OCI-LY1 (cell line): Measurements from ENCODE around the gene HOXD3.

Experiments used
- H2AFZ ChIP-seq: fragments of 200-600 bp; sonication (generic), shearing (Covaris generic); 2 replicates; pipeline ENCODE4 v1.6.0; 2014; ENCODE audit warnings: antibody characterized with exemption, mild to moderate bottlenecking, low read length
- H3F3A ChIP-seq: fragments of 200-600 bp; sonication (generic), shearing (Covaris generic); 2 replicates; pipeline ENCODE4 v1.6.0; 2014; ENCODE audit warnings: mild to moderate bottlenecking, antibody characterized with exemption, low read length, moderate library complexity; ENCODE audit not compliant: insufficient read depth
- H3K27ac ChIP-seq: fragments of 200-600 bp; sonication (generic); 2 replicates; pipeline ENCODE4 v1.5.1; 2014; ENCODE audit warnings: low read length, mixed run types, mild to moderate bottlenecking, low read depth; ENCODE audit not compliant: poor library complexity, severe bottlenecking
- H3K27me3 ChIP-seq: fragments of 200-600 bp; sonication (generic); 2 replicates; pipeline ENCODE4 v1.6.0; 2014; ENCODE audit warnings: antibody characterized with exemption, mild to moderate bottlenecking, low read length, moderate library complexity; ENCODE audit not compliant: insufficient read depth
- H3K36me3 ChIP-seq: fragments of 200-600 bp; sonication (generic); 2 replicates; pipeline ENCODE4 v1.6.1; 2014; ENCODE audit warnings: mild to moderate bottlenecking, antibody characterized with exemption, low read length, moderate library complexity, mixed read lengths; ENCODE audit not compliant: insufficient read depth
- H3K4me1 ChIP-seq: fragments of 200-600 bp; sonication (generic); 2 replicates; pipeline ENCODE4 v1.5.1; 2014; ENCODE audit warnings: mild to moderate bottlenecking, low read length, moderate library complexity; ENCODE audit not compliant: insufficient read depth, severe bottlenecking
- H3K4me2 ChIP-seq: fragments of 200-600 bp; sonication (generic), shearing (Covaris generic); 2 replicates; pipeline ENCODE4 v1.6.1; 2014; ENCODE audit warnings: low read length
- H3K4me3 ChIP-seq: fragments of 200-600 bp; sonication (generic); 2 replicates; pipeline ENCODE4 v1.5.1; 2014; ENCODE audit warnings: low read length, low read depth, mild to moderate bottlenecking, mixed read lengths; ENCODE audit not compliant: poor library complexity, severe bottlenecking
- H3K79me2 ChIP-seq: fragments of 200-600 bp; shearing (Covaris generic); 2 replicates; pipeline ENCODE4 v1.6.1; 2016; ENCODE audit warnings: mixed run types, low read length, mixed read lengths; ENCODE audit not compliant: insufficient read depth
- H3K9ac ChIP-seq: fragments of 200-600 bp; sonication (generic), shearing (Covaris generic); 2 replicates; pipeline ENCODE4 v1.6.1; 2014; ENCODE audit warnings: mild to moderate bottlenecking, low read length, mixed read lengths
- H3K9me2 ChIP-seq: fragments of 200-600 bp; sonication (generic), shearing (Covaris generic); 2 replicates; pipeline ENCODE4 v1.6.1; 2014; ENCODE audit warnings: low read depth, mild to moderate bottlenecking, low read length, mixed read lengths
- H3K9me3 ChIP-seq: fragments of 200-600 bp; shearing (Covaris generic); 2 replicates; pipeline ENCODE4 v1.6.1; 2014; ENCODE audit warnings: low read length, mixed read lengths
- H4K20me1 ChIP-seq: fragments of 200-600 bp; sonication (generic), shearing (Covaris generic); 2 replicates; pipeline ENCODE4 v1.6.0; 2016; ENCODE audit warnings: mild to moderate bottlenecking, low read length; ENCODE audit not compliant: insufficient read depth
- EZH2 ChIP-seq: fragments of 200-600 bp; sonication (generic), shearing (Covaris generic); IDR thresholded peaks from 2 replicates; pipeline ENCODE4 v1.8.0; 2017; ENCODE audit warnings: borderline replicate concordance, mixed run types, mild to moderate bottlenecking, antibody characterized with exemption, low read length, moderate library complexity, mixed read lengths
- TF ChIP-seq, protein P1 (sequence below): fragments of 200-600 bp; sonication (generic), shearing (Covaris generic); IDR thresholded peaks from 2 replicates; pipeline ENCODE4 v1.5.1; 2017; ENCODE audit warnings: mild to moderate bottlenecking, antibody characterized with exemption, low read length, moderate library complexity, mixed read lengths

The HOXD3 gene

DNA sequence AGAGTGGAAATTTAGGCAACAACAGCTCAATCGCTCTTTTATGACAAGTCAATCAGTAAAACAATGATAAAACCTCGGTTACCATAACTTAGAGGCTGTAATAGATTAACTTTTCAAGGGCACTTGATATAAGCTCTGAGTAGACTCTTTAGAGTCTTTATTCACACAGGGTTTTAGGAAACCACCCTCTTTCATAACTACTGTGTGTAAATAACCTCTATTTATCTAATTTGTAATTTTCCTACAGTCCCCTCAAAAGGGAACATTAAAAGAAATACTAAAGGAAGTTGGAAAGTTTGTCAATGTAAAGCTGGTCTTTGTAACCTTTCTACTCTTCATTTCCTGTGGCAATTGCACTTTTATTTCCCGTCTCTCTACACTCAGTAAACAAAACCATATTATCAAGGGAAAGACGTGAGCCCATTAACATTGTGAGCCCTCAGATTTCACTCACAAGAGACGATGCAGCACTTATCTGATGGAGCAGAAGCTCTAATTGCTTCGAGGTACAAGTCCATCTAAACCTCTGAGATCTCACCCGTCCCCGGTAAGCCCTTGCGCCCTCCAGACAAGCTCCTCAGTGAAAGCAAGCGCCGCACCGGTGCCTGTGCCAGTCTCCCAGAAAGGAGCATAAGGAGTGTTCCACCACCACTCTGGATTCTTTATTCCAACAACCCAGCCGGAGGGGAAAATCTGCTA lies 30.2 kb downstream of the HOXD3 start:
- Histone ChIP-seq H3K9me2 (no peaks in the 10 kb centered on the region), H3K79me2 (no peaks in the 10 kb centered on the region), H3K27me3 (no peaks in the 10 kb centered on the region), H2AFZ (no peak overlapping the region), H3K4me1 (no peaks in the 10 kb centered on the region), H4K20me1 (no peaks in the 10 kb centered on the region), H3K9me3 (no peaks in the 10 kb centered on the region), H3K4me2 (no peak overlapping the region), H3K27ac (no peak overlapping the region), H3K4me3 (no peak overlapping the region), H3F3A (no peaks in the 10 kb centered on the region), H3K9ac (no peak overlapping the region), H3K36me3 (no peaks in the 10 kb centered on the region)
- no peak for TF ChIP-seq EZH2
- TF ChIP-seq, protein P1, sequence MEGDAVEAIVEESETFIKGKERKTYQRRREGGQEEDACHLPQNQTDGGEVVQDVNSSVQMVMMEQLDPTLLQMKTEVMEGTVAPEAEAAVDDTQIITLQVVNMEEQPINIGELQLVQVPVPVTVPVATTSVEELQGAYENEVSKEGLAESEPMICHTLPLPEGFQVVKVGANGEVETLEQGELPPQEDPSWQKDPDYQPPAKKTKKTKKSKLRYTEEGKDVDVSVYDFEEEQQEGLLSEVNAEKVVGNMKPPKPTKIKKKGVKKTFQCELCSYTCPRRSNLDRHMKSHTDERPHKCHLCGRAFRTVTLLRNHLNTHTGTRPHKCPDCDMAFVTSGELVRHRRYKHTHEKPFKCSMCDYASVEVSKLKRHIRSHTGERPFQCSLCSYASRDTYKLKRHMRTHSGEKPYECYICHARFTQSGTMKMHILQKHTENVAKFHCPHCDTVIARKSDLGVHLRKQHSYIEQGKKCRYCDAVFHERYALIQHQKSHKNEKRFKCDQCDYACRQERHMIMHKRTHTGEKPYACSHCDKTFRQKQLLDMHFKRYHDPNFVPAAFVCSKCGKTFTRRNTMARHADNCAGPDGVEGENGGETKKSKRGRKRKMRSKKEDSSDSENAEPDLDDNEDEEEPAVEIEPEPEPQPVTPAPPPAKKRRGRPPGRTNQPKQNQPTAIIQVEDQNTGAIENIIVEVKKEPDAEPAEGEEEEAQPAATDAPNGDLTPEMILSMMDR = no peak

DNA sequence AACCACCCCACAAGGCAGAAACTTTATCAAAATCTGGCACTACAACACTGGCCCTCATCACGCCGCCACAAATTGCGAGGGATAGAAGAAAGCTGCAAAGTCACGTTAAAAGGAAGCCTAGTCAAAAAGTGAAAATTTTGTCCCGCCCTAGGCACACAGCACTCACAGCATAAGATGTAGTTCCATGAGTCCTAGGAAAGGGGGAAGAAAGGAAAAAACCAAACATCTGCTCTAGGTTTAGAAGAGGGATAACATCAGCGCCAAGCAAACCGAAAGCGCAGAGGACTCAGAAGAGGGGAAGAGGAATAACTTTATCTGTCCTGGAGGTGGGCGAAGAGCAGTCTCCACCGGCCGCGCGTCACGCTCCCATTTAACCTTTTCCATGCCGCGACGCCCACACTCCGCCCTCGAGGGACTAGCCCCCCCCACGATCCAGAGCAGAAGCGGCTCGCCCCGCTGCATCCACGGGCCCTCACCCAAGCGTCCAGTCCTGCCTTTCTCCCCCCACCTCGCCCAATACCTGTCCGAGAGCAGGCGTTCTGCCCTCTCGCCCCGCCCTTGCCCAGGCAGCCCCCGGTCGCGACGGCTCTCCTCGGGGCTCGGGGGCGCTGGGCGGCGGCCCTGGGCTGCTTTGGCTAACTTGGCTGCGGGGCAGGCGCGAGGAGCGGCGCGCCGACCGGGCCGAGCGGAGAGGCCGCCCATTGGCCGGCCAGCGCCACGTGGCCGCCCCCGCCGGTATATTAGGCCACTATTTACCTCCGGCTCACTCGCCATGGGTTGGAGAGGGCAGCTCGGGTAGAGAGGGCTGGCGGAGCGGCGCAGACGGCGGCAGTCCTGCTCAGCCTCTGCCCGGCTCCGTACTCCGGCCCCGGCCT lies 31.0 kb downstream of the HOXD3 start, which contains the start of gene HOXD1:
TSS of gene HOXD1 (plus strand) at position 770 of the 875 bp plus-strand sequence. CDS start 134 bp downstream, outside the sequence.
- Histone ChIP-seq H3K27ac (no peak within 1 kb of the TSS), H2AFZ (no peak within 1 kb of the TSS)

More for the DNA sequence above, 31.0 kb downstream of the HOXD3 start, which contains the start of gene HOXD1:
- H3K36me3 ChIP-seq = no peaks in the 10 kb centered on the region
- H3K4me1 ChIP-seq = no peaks in the 10 kb centered on the region
- no peaks in the 10 kb centered on the region for H4K20me1 ChIP-seq
- no peak for TF ChIP-seq EZH2
- TF ChIP-seq, protein P1 = no peak
- H3K9me2 ChIP-seq = no peaks in the 10 kb centered on the region
- H3K9ac ChIP-seq = no peak within 1 kb of the TSS
- H3K4me2 ChIP-seq = no peak within 1 kb of the TSS
- H3K4me3 ChIP-seq = no peak within 1 kb of the TSS
- no peaks in the 10 kb centered on the region for H3F3A ChIP-seq
- no peaks in the 10 kb centered on the region for H3K9me3 ChIP-seq
- H3K79me2 ChIP-seq = no peaks in the 10 kb centered on the region
- no peaks in the 10 kb centered on the region for H3K27me3 ChIP-seq
